Measurements from ENCODE around the gene ZDHHC9. TPM values are rescaled to one million over a fixed set of nuclear protein-coding genes. Genes with fewer than 3 reads are reported as not detected.

The ZDHHC9 gene
- total and polyA plus RNA-seq, 2 donors (not counting 1 experiment from before 2014, with no cell fraction given), result 1.3 to 6.1 TPM

GRCh38 chrX:129790808-129791207, 52.9 kb downstream of the ZDHHC9 start:
- H3K4me3 ChIP-seq (ENCODE audit: control extremely low read depth in 1 of 5, extremely low read depth in 1 of 5, insufficient read depth in 1 of 5, low read depth in 2 of 5, low read length in 4 of 5), result no peak overlapping the region
- no peaks in the 10 kb centered on the region for H3K9me3 Mint-ChIP-seq (ENCODE audit: insufficient read depth)
- CTCF ChIA-PET, result interaction anchor here (0.9 to 1.3 kb wide), 2 partner anchors 35 to 270 kb away, joined by 4 to 5 read pairs; no protein-coding TSS in a partner anchor
- H3K27me3 ChIP-seq (replicated peaks in 1 of 4; ENCODE audit: control extremely low read depth in 1 of 4, control insufficient read depth in 3 of 4, insufficient read depth in 4 of 4, low read length in 3 of 4), result no peaks in the 10 kb centered on the region
- H3K27ac Mint-ChIP-seq, result no peak overlapping the region
- no peak overlapping the region for H3K27ac ChIP-seq (ENCODE audit: low read length in 2 of 2)
- no CpG with 5 or more reads among the region's 9 CpGs for WGBS (ENCODE audit: insufficient coverage)
- no peak overlapping the region for H3K9ac ChIP-seq (ENCODE audit: low read length)
- intact Hi-C loops (cut with micrococcal nuclease), result no loop called here
- H3K4me1 ChIP-seq (ENCODE audit: control insufficient read depth in 2 of 2, insufficient read depth in 2 of 2, low read length in 2 of 2), result peaks cover 21 to 25% of the 10 kb centered on the region in 2 donors
- ATAC-seq (ENCODE audit: low read depth), result no peak
- POLR2A ChIA-PET, result no interaction called here
- H3K4me2 ChIP-seq (replicated peaks; ENCODE audit: low read depth, low read length, poor library complexity, severe bottlenecking), result no peak overlapping the region
- no peaks in the 10 kb centered on the region for H3K27me3 Mint-ChIP-seq
- peaks cover 32% of the 10 kb centered on the region for H3K79me2 ChIP-seq (ENCODE audit: control insufficient read depth, insufficient read depth, low read length)
- H3K4me3 Mint-ChIP-seq, result no peak overlapping the region
- H3K4me1 Mint-ChIP-seq, result peaks cover 22% of the 10 kb centered on the region
- no peak for DNase-seq
- H3K36me3 ChIP-seq (replicated peaks in 1 of 2; ENCODE audit: control extremely low read depth in 1 of 2, control insufficient read depth in 1 of 2, extremely low read depth in 1 of 2, insufficient read depth in 2 of 2, low read length in 1 of 2), result peaks cover 0 to 84% of the 10 kb centered on the region in 2 experiments
- TF ChIP-seq EZH2 (IDR thresholded peaks at IDR 0.05; ENCODE audit: borderline replicate concordance, insufficient read depth, low read depth, low read length, poor library complexity, severe bottlenecking) (no peak), CTCF (IDR thresholded peaks at IDR 0.05) (no peak)
- no peaks in the 10 kb centered on the region for H3K9me3 ChIP-seq (ENCODE audit: control extremely low read depth in 1 of 3, control insufficient read depth in 2 of 3, insufficient read depth in 1 of 3, low read length in 2 of 3)
- H4K20me1 ChIP-seq (ENCODE audit: control insufficient read depth, insufficient read depth, low read length, poor library complexity, severe bottlenecking), result peaks cover 95% of the 10 kb centered on the region
- no peak overlapping the region for H2AFZ ChIP-seq (ENCODE audit: insufficient read depth, low read depth, low read length, poor library complexity, severe bottlenecking)

GRCh38 chrX:129790146-129790545, 53.5 kb downstream of the ZDHHC9 start:
- Histone ChIP-seq H3K9me3 (ENCODE audit: control extremely low read depth in 1 of 3, control insufficient read depth in 2 of 3, insufficient read depth in 1 of 3, low read length in 2 of 3) (no peaks in the 10 kb centered on the region), H2AFZ (ENCODE audit: insufficient read depth, low read depth, low read length, poor library complexity, severe bottlenecking) (no peak overlapping the region), H3K27ac (ENCODE audit: low read length in 2 of 2) (peak overlapping the region in 1 of 2 donors; percentile 46), H3K4me3 (ENCODE audit: control extremely low read depth in 1 of 5, extremely low read depth in 1 of 5, insufficient read depth in 1 of 5, low read depth in 2 of 5, low read length in 4 of 5) (no peak overlapping the region), H3K4me1 (ENCODE audit: control insufficient read depth in 2 of 2, insufficient read depth in 2 of 2, low read length in 2 of 2) (peaks cover 28 to 32% of the 10 kb centered on the region in 2 donors), H3K9ac (ENCODE audit: low read length) (no peak overlapping the region), H3K36me3 (replicated peaks in 1 of 2; ENCODE audit: control extremely low read depth in 1 of 2, control insufficient read depth in 1 of 2, extremely low read depth in 1 of 2, insufficient read depth in 2 of 2, low read length in 1 of 2) (peaks cover 0 to 81% of the 10 kb centered on the region in 2 experiments), H3K79me2 (ENCODE audit: control insufficient read depth, insufficient read depth, low read length) (peaks cover 38% of the 10 kb centered on the region), H3K4me2 (replicated peaks; ENCODE audit: low read depth, low read length, poor library complexity, severe bottlenecking) (no peak overlapping the region), H4K20me1 (ENCODE audit: control insufficient read depth, insufficient read depth, low read length, poor library complexity, severe bottlenecking) (peaks cover 95% of the 10 kb centered on the region), H3K27me3 (replicated peaks in 1 of 4; ENCODE audit: control extremely low read depth in 1 of 4, control insufficient read depth in 3 of 4, insufficient read depth in 4 of 4, low read length in 3 of 4) (no peaks in the 10 kb centered on the region)
- no CpG with 5 or more reads among the region's 3 CpGs for WGBS (ENCODE audit: insufficient coverage)
- Mint-ChIP-seq H3K27me3 (no peaks in the 10 kb centered on the region), H3K4me1 (peaks cover 29% of the 10 kb centered on the region), H3K4me3 (no peak overlapping the region), H3K9me3 (ENCODE audit: insufficient read depth) (no peaks in the 10 kb centered on the region), H3K27ac (peak overlapping the region; percentile 80)
- intact Hi-C loops (cut with micrococcal nuclease), result no loop called here
- ChIA-PET CTCF (interaction anchor here (0.5 to 1.3 kb wide), 2 partner anchors 43 to 271 kb away, joined by 3 to 4 read pairs; no protein-coding TSS in a partner anchor), POLR2A (no interaction called here)
- DNase-seq (no peak), ATAC-seq (ENCODE audit: low read depth) (no peak)
- TF ChIP-seq CTCF (IDR thresholded peaks at IDR 0.05) (no peak), EZH2 (IDR thresholded peaks at IDR 0.05; ENCODE audit: borderline replicate concordance, insufficient read depth, low read depth, low read length, poor library complexity, severe bottlenecking) (no peak)
